GM13977 (cell line): Measurements from ENCODE around the gene EPN3.

Source experiments
- DNase-seq: peaks from one replicate; pipeline ENCODE4 v3.0.0; 2012; ENCODE audit warnings: low spot score
- in situ Hi-C: fragments of 300-500 bp; cut with MboI; formaldehyde crosslinking; loops from one replicate; pipeline ENCODE4 v1.12.0; 2022; ENCODE audit warnings: low sequenced_read_pairs, low pct_unique_long_range_greater_than_20kb, mixed read lengths, inconsistent platforms; ENCODE audit not compliant: unreplicated experiment
- TF ChIP-seq, protein P1 (sequence below): IDR thresholded peaks from 2 replicates; pipeline ENCODE4 v1.5.1; 2012; ENCODE audit warnings: mild to moderate bottlenecking, control low read depth; ENCODE audit not compliant: insufficient read depth; ENCODE audit errors: extremely low read depth, missing control alignments

EPN3 gene

DNA sequence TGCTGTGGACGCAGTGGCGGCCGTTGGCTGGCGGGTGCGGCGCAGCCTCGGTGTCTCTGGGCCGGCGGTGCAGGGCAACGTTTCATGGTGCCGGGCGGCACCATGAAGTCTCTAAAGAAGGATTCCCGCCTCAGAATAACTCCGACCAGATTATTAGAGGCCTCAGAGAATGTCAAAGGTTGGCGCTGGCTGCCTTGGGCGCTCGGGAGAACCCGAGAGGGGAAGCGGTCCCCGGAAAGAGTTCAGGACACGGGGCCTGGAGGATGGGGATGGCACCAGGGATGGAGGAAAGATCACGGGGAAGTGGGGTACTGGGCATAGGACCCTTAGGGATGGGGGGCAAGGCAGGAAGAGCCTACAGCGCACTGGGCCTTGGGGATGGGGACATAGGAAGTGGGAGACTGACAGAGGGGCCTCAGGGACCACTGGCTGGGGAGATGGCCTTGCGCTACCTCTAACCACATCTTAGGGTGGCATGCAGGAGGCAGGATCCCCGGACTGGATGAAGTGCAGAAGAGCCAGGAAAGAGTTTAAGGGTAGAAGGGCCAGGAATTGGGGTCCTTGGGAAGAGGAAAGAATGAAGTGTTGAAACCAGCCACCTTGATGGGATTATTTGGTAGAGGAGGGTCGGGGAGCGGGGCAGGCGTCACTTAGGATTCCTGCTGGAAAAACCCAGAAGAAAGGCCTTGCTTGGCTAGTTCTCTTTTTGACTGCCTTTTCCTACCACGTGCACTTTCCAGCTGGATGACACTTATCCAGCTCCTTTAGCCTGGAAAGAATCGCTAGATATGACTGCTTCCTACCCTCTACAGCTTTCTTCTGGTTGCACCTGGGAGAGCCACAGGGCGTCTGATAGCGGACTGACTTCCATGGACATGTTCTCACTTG is 23.7 kb upstream of the EPN3 start:
- TF ChIP-seq, protein P1, sequence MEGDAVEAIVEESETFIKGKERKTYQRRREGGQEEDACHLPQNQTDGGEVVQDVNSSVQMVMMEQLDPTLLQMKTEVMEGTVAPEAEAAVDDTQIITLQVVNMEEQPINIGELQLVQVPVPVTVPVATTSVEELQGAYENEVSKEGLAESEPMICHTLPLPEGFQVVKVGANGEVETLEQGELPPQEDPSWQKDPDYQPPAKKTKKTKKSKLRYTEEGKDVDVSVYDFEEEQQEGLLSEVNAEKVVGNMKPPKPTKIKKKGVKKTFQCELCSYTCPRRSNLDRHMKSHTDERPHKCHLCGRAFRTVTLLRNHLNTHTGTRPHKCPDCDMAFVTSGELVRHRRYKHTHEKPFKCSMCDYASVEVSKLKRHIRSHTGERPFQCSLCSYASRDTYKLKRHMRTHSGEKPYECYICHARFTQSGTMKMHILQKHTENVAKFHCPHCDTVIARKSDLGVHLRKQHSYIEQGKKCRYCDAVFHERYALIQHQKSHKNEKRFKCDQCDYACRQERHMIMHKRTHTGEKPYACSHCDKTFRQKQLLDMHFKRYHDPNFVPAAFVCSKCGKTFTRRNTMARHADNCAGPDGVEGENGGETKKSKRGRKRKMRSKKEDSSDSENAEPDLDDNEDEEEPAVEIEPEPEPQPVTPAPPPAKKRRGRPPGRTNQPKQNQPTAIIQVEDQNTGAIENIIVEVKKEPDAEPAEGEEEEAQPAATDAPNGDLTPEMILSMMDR: peak; percentile 35
- DNase-seq: no peak
- in situ Hi-C loops: no loop called here

DNA sequence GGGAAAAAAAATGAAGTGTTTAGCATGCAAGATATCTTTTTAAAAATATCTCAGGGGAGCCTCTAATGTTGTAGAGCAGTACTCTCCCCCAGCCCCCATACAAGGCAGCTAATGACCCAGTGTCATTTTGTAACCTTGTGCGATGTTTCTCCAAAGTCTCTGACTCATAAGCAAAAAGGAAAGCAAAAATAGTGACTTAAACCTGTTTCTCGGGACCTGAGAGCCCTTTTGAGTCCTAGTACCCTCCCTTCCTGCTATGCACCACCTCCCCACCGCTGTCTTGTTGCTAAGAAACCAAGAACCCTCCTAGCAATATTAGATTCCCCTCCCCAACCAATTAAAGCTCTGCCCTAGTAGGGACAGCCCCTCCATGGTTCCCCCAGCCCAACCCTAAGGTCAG is 21.5 kb upstream of the EPN3 start:
- in situ Hi-C loops: no loop called here
- peak; percentile 90 for DNase-seq
- TF ChIP-seq, protein P1: no peak

DNA sequence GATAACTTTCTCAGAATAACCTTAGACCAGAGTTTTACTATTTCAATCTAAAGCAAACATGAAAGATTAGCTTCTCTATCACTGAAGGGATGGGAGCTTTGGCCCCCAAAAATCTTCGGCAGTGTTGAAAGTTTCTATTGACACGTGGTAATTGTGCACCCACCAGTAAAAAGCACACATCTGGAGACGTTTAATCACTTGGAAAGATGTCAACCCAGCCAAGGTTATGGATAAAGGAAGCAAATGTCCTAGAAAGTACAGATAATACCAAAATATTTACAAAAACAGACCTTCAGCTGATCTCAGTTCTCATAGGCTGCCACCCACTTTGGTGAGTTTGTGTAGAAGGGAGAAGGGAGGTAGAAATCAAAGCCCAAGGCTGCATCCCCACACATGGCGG is 19.0 kb upstream of the EPN3 start:
- no peak for DNase-seq
- TF ChIP-seq, protein P1: no peak
- in situ Hi-C loops: no loop called here

DNA sequence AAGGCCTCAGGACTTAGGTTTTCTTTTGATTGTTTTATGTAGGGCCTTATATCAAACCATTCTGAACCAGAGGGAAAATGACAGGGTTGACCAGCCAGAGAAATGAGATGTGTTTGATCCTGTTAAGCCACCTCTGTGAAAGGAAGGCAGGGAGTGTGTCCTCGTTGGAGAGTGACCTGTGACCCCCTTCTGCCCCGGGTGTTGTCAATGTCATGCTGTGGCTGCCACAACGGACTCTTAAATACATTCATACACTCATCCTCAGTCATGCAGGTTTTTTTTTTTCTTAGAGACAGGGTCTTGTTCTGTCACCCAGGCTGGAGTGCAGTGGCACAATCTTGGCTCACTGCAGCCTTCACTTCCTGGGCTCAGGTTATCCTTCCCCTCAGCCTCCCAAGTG is 18.1 kb upstream of the EPN3 start:
- in situ Hi-C loops: no loop called here
- TF ChIP-seq, protein P1: no peak
- no peak for DNase-seq

DNA sequence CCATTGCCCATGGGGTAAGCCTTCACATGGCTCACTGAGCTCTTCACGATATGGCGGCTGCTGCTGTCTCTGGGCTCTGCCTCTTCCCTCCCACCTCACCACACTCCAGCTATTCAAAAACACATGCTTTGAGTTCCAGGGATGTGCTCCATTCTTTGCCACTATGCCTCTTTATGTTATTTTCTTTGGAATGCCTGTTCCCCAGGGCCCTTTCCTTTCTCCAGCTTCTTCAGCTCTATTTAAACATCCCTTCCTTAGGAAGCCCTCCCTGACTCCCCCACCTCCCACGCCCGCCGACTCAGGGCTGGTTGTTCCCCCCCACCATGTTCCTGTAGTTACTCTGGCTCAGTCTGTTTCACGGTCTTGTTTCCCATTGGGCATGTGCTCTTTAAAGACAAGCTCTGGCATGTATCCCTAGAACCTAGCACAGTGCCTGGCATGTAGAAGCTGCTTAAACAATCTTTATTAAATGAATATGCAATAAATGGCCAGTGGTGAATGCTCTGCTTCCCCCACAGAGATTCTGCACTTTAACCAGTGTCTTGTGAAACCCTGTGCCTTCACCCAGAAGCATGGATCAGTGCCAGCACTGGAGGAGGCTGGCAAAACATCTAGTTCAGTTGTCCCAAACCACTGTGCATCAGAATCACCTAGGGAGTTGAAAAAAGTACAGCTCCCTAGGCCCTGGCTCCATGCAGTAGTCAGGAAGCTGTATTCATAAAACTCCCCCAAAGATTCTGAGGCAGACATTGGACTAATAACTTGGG is 17.4 kb upstream of the EPN3 start:
- TF ChIP-seq, protein P1: no peak
- DNase-seq: no peak
- in situ Hi-C loops: no loop called here

DNA sequence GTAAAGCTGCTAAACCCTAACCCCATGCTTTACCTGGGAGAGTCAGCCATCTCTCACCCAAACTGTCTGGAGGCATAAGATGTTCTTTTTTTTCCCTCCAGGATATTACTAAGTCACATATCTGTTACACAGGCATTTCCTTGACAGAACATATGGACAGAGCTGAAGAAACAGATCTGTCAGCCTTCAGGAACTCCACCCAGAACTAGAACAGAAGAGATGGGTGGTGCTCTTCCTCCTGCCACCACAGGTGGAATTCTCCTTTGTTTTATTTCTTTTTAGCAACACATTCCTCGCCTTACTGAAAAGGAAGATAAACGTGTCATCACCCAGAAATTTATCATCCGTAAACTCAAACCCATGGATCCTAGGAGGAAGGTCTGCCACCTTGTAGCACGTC is 15.5 kb upstream of the EPN3 start:
- in situ Hi-C loops: no loop called here
- TF ChIP-seq, protein P1: no peak
- no peak for DNase-seq
